ENCODE data around the gene FAM118A. TPM values are rescaled to one million over a fixed set of nuclear protein-coding genes. Genes with fewer than 3 reads are reported as not detected.

FAM118A gene
- total RNA-seq, 1 experiment from 2014 or later = 37.9 TPM

GRCh38 chr22:45319324-45319685 lies 9.6 kb downstream of the FAM118A start:
- H3K79me2 ChIP-seq (ENCODE audit: insufficient read depth, low read length) = no peaks in the 10 kb centered on the region
- no peak overlapping the region for H4K91ac ChIP-seq (ENCODE audit: insufficient read length, low read depth, low read length)
- no peaks in the 10 kb centered on the region for H4K20me1 ChIP-seq (ENCODE audit: control insufficient read depth, insufficient read depth, insufficient read length)
- H4K8ac ChIP-seq (replicated peaks; ENCODE audit: insufficient read length, low read depth, low read length) = no peak overlapping the region
- no peak overlapping the region for H3K4me2 ChIP-seq (ENCODE audit: insufficient read depth, insufficient read length, low read length)
- H3K56ac ChIP-seq (ENCODE audit: insufficient read length, low read depth, low read length) = no peak overlapping the region
- no peak for DNase-seq
- no peaks in the 10 kb centered on the region for H3K27me3 ChIP-seq (ENCODE audit: insufficient read depth, low read length)
- Mint-ChIP-seq H3K4me1 (peaks cover 21 to 25% of the 10 kb centered on the region in 2 experiments), H3K27ac (peak overlapping the region in 1 of 3 experiments; percentile 53; a peak in 1 of 7 replicates), H3K4me3 (no peak overlapping the region), H3K27me3 (ENCODE audit: low read depth) (no peaks in the 10 kb centered on the region), H3K36me3 (ENCODE audit: insufficient read depth in 1 of 3, low read depth in 3 of 3) (peaks cover 10 to 22% (median 20%) of the 10 kb centered on the region in 3 experiments; a peak in 6 of 7 replicates), H3K9me3 (no peaks in the 10 kb centered on the region)
- no peak overlapping the region for H2BK20ac ChIP-seq (ENCODE audit: low read depth, low read length, poor library complexity, severe bottlenecking)
- no peak overlapping the region for H3K14ac ChIP-seq (ENCODE audit: insufficient read depth, low read length)
- no peak overlapping the region for H3K18ac ChIP-seq (ENCODE audit: insufficient read length, low read depth, low read length)
- no peak overlapping the region for H3K23ac ChIP-seq (ENCODE audit: insufficient read length, low read depth, low read length)
- no peak overlapping the region for H3K9ac ChIP-seq (ENCODE audit: extremely low read depth, insufficient read length, low read length)
- peaks cover 5% of the 10 kb centered on the region for H3K79me1 ChIP-seq (ENCODE audit: insufficient read depth, low read depth, low read length, poor library complexity, severe bottlenecking)
- H2AK5ac ChIP-seq (ENCODE audit: insufficient read length, low read length) = no peak overlapping the region
- no peak overlapping the region for H2BK15ac ChIP-seq (ENCODE audit: low read depth, low read length)
- H3K4ac ChIP-seq (ENCODE audit: low read depth, low read length) = no peak overlapping the region
- no peaks in the 10 kb centered on the region for H3K23me2 ChIP-seq (ENCODE audit: insufficient read length, low read depth, low read length, poor library complexity, severe bottlenecking)
- no peak overlapping the region for H3K27ac ChIP-seq (ENCODE audit: insufficient read length, low read depth, low read length)
- H3K9me3 ChIP-seq (ENCODE audit: control insufficient read depth, low read depth, low read length) = no peaks in the 10 kb centered on the region
- WGBS (ENCODE audit: extremely low coverage, insufficient read length, low lambda C conversion rate) = no CpG with 5 or more reads among the region's 5 CpGs
- no peak overlapping the region for H4K5ac ChIP-seq (ENCODE audit: insufficient read length, low read depth, low read length)
- TF ChIP-seq, protein P1, sequence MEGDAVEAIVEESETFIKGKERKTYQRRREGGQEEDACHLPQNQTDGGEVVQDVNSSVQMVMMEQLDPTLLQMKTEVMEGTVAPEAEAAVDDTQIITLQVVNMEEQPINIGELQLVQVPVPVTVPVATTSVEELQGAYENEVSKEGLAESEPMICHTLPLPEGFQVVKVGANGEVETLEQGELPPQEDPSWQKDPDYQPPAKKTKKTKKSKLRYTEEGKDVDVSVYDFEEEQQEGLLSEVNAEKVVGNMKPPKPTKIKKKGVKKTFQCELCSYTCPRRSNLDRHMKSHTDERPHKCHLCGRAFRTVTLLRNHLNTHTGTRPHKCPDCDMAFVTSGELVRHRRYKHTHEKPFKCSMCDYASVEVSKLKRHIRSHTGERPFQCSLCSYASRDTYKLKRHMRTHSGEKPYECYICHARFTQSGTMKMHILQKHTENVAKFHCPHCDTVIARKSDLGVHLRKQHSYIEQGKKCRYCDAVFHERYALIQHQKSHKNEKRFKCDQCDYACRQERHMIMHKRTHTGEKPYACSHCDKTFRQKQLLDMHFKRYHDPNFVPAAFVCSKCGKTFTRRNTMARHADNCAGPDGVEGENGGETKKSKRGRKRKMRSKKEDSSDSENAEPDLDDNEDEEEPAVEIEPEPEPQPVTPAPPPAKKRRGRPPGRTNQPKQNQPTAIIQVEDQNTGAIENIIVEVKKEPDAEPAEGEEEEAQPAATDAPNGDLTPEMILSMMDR (conservative IDR thresholded peaks at IDR 0.05) = no peak
- H2BK120ac ChIP-seq (ENCODE audit: low read depth, low read length, poor library complexity, severe bottlenecking) = no peak overlapping the region
- H2AFZ ChIP-seq (ENCODE audit: low read length) = no peak overlapping the region
- no peak overlapping the region for H2BK5ac ChIP-seq (ENCODE audit: insufficient read length, low read length)
- H3K4me1 ChIP-seq (ENCODE audit: insufficient read depth, low read length) = no peaks in the 10 kb centered on the region; the same call in 1 of the 2 replicates
- no peak overlapping the region for H2BK12ac ChIP-seq (ENCODE audit: insufficient read length, low read depth, low read length)
- H3T11ph ChIP-seq (ENCODE audit: low read length) = no peak overlapping the region
